WTC11 (cell line): Measurements from ENCODE around the gene RPL12. TPM values are rescaled to one million over a fixed set of nuclear protein-coding genes. Genes with fewer than 3 reads are reported as not detected.

Experiments
- CREM ChIP-seq: sonication (generic); formaldehyde crosslinking; IDR thresholded peaks from 2 replicates; pipeline ENCODE4 v1.8.1; 2022; ENCODE audit warnings: mild to moderate bottlenecking, missing genetic modification reagents, moderate library complexity
- ELF4 ChIP-seq: sonication (generic); formaldehyde crosslinking; IDR thresholded peaks from 2 replicates; pipeline ENCODE4 v1.8.1; 2022; ENCODE audit warnings: low read depth, mild to moderate bottlenecking, moderate library complexity, missing genetic modification reagents
- ESRRA ChIP-seq: sonication (generic); formaldehyde crosslinking; IDR thresholded peaks from 2 replicates; pipeline ENCODE4 v1.8.1; 2022; ENCODE audit warnings: mild to moderate bottlenecking, missing genetic modification reagents, borderline replicate concordance
- FOXK1 ChIP-seq: sonication (generic); formaldehyde crosslinking; IDR thresholded peaks from 2 replicates; pipeline ENCODE4 v1.8.0; 2022; ENCODE audit warnings: mild to moderate bottlenecking, moderate library complexity, missing genetic modification reagents
- KAT7 ChIP-seq: sonication (generic); formaldehyde crosslinking; IDR thresholded peaks from 2 replicates; pipeline ENCODE4 v1.8.1; 2023; ENCODE audit warnings: missing genetic modification reagents, mild to moderate bottlenecking, borderline replicate concordance
- MYBL2 ChIP-seq: sonication (generic); formaldehyde crosslinking; IDR thresholded peaks from 2 replicates; pipeline ENCODE4 v1.8.1; 2023; ENCODE audit warnings: mild to moderate bottlenecking, moderate library complexity, missing genetic modification reagents
- NFATC4 ChIP-seq: fragments of 250-450 bp; sonication (Bioruptor Pico); IDR thresholded peaks from 2 replicates; pipeline ENCODE4 v1.9.0; 2021; ENCODE audit warnings: mild to moderate bottlenecking
- NFYB ChIP-seq: sonication (generic); formaldehyde crosslinking; conservative IDR thresholded peaks from 2 replicates; pipeline ENCODE4 v1.8.0; 2022; ENCODE audit warnings: low read depth, missing genetic modification reagents
- NR3C1 ChIP-seq: sonication (generic); formaldehyde crosslinking; conservative IDR thresholded peaks from 2 replicates; pipeline ENCODE4 v1.8.1; 2023; ENCODE audit warnings: low read depth, mild to moderate bottlenecking, missing genetic modification reagents
- RELA ChIP-seq: sonication (generic); formaldehyde crosslinking; IDR thresholded peaks from 2 replicates; pipeline ENCODE4 v1.8.1; 2022; ENCODE audit warnings: missing genetic modification reagents, mild to moderate bottlenecking, borderline replicate concordance
- SP1 ChIP-seq: sonication (generic); formaldehyde crosslinking; conservative IDR thresholded peaks from 2 replicates; pipeline ENCODE4 v1.8.1; 2022; ENCODE audit warnings: missing genetic modification reagents
- TEAD1 ChIP-seq: sonication (generic); formaldehyde crosslinking; IDR thresholded peaks from 2 replicates; pipeline ENCODE4 v1.8.0; 2022; ENCODE audit warnings: mild to moderate bottlenecking, missing genetic modification reagents
- ZNF121 ChIP-seq: sonication (generic); formaldehyde crosslinking; IDR thresholded peaks from 2 replicates; pipeline ENCODE4 v1.8.0; 2023; ENCODE audit warnings: missing genetic modification reagents
- ZNF219 ChIP-seq: sonication (generic); formaldehyde crosslinking; IDR thresholded peaks from 2 replicates; pipeline ENCODE4 v1.8.0; 2023; ENCODE audit warnings: missing genetic modification reagents, mild to moderate bottlenecking, borderline replicate concordance
- ZNF232 ChIP-seq: sonication (generic); formaldehyde crosslinking; IDR thresholded peaks from 2 replicates; pipeline ENCODE4 v1.8.0; 2022; ENCODE audit warnings: mild to moderate bottlenecking, missing genetic modification reagents
- ZNF317 ChIP-seq: sonication (generic); formaldehyde crosslinking; IDR thresholded peaks from 2 replicates; pipeline ENCODE4 v1.8.1; 2023; ENCODE audit warnings: low read depth, mild to moderate bottlenecking, moderate library complexity, missing genetic modification reagents, borderline replicate concordance
- ZNF396 ChIP-seq: fragments of 250-450 bp; sonication (Bioruptor Pico); IDR thresholded peaks from 2 replicates; pipeline ENCODE4 v1.8.0; 2021; ENCODE audit warnings: mild to moderate bottlenecking, moderate library complexity, borderline replicate concordance
- ZNF671 ChIP-seq: fragments of 250-450 bp; sonication (Bioruptor Pico); IDR thresholded peaks from 2 replicates; pipeline ENCODE4 v1.8.0; 2021; ENCODE audit warnings: mild to moderate bottlenecking
- total RNA-seq: library from RNA; stranded (reverse); gene quantifications from 3 replicates; pipeline ENCODE4 v1.2.3, GENCODE V29; 2021
- TF ChIP-seq, protein P1 (sequence below): fragments of 250-450 bp; sonication (Bioruptor Pico); IDR thresholded peaks from 2 replicates; pipeline ENCODE4 v1.9.0; 2021; ENCODE audit warnings: mild to moderate bottlenecking, borderline replicate concordance
- TF ChIP-seq, protein P2 (sequence below): sonication (generic); formaldehyde crosslinking; IDR thresholded peaks from 2 replicates; pipeline ENCODE4 v1.8.0; 2023; ENCODE audit warnings: mild to moderate bottlenecking, missing genetic modification reagents
- TF ChIP-seq, protein P3 (sequence below): fragments of 250-450 bp; sonication (Bioruptor Pico); IDR thresholded peaks from 2 replicates; pipeline ENCODE4 v1.9.0; 2021; ENCODE audit warnings: mild to moderate bottlenecking
- TF ChIP-seq, protein P4 (sequence below): sonication (generic); formaldehyde crosslinking; IDR thresholded peaks from 2 replicates; pipeline ENCODE4 v1.8.1; 2022; ENCODE audit warnings: mild to moderate bottlenecking, moderate library complexity, missing genetic modification reagents
- TF ChIP-seq, protein P5 (sequence below): sonication (generic); formaldehyde crosslinking; IDR thresholded peaks from 2 replicates; pipeline ENCODE4 v1.8.1; 2023; ENCODE audit warnings: mild to moderate bottlenecking, missing genetic modification reagents
- TF ChIP-seq, protein P6 (sequence below): sonication (generic); formaldehyde crosslinking; IDR thresholded peaks from 2 replicates; pipeline ENCODE4 v1.8.1; 2022; ENCODE audit warnings: low read depth, missing genetic modification reagents, borderline replicate concordance
- TF ChIP-seq, protein P7 (sequence below): sonication (generic); formaldehyde crosslinking; conservative IDR thresholded peaks from 2 replicates; pipeline ENCODE4 v1.8.1; 2023; ENCODE audit warnings: mild to moderate bottlenecking, low read depth, missing genetic modification reagents, moderate library complexity

RPL12 gene
- total RNA-seq, 1 experiment from 2014 or later: 1,902 TPM

DNA sequence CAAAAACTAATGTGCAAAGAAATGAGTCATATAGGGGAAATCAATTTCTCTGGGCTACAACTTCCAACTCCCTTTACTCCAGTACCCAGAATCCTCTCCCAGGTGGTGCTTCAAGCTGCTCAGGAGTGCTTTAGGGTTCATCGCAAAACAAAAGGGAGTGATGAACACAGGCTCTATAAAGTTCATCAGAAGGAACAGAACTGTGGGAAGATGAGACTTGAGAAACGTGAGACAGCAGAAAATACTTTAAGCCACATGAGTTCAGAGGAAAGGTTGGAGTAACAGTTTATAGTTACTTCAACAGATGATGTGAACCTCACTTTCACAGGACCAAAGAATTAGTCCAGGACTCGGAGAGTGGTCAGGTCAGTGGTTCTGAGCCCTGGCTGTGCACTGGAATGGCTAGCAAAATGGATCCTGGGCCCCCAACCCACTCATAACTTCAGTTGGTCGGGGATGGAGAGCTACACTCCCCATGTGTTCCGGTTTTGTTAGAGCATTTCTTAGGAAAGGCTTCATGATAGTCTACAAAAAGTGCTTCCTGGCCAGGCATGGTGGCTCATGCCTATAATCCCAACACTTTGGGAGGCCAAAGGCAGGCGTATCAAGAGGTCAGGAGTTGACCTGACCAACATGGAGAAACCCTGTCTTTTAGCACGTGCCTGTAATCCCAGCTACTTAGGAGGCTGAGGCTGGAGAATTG is 4.3 kb downstream of the RPL12 start (continued):
- TF ChIP-seq ZNF232 (no peak), SP1 (CRISPR knock-in tag) (no peak), CREM (CRISPR knock-in tag) (no peak), NFYB (no peak), ZNF671 (CRISPR knock-in tag) (peak; percentile 18), ZNF317 (CRISPR knock-in tag) (0 out of 2 replicates have a peak, but pooled peaks have one; percentile 3), ESRRA (CRISPR knock-in tag) (no peak), KAT7 (CRISPR knock-in tag) (no peak), TEAD1 (CRISPR knock-in tag) (no peak), FOXK1 (CRISPR knock-in tag) (no peak), RELA (CRISPR knock-in tag) (no peak), NFATC4 (CRISPR knock-in tag) (peak; percentile 20), ZNF121 (CRISPR knock-in tag) (no peak), ELF4 (CRISPR knock-in tag) (no peak), ZNF219 (CRISPR knock-in tag) (no peak), MYBL2 (CRISPR knock-in tag) (no peak), ZNF396 (no peak), NR3C1 (CRISPR knock-in tag) (no peak)
- TF ChIP-seq, protein P1, sequence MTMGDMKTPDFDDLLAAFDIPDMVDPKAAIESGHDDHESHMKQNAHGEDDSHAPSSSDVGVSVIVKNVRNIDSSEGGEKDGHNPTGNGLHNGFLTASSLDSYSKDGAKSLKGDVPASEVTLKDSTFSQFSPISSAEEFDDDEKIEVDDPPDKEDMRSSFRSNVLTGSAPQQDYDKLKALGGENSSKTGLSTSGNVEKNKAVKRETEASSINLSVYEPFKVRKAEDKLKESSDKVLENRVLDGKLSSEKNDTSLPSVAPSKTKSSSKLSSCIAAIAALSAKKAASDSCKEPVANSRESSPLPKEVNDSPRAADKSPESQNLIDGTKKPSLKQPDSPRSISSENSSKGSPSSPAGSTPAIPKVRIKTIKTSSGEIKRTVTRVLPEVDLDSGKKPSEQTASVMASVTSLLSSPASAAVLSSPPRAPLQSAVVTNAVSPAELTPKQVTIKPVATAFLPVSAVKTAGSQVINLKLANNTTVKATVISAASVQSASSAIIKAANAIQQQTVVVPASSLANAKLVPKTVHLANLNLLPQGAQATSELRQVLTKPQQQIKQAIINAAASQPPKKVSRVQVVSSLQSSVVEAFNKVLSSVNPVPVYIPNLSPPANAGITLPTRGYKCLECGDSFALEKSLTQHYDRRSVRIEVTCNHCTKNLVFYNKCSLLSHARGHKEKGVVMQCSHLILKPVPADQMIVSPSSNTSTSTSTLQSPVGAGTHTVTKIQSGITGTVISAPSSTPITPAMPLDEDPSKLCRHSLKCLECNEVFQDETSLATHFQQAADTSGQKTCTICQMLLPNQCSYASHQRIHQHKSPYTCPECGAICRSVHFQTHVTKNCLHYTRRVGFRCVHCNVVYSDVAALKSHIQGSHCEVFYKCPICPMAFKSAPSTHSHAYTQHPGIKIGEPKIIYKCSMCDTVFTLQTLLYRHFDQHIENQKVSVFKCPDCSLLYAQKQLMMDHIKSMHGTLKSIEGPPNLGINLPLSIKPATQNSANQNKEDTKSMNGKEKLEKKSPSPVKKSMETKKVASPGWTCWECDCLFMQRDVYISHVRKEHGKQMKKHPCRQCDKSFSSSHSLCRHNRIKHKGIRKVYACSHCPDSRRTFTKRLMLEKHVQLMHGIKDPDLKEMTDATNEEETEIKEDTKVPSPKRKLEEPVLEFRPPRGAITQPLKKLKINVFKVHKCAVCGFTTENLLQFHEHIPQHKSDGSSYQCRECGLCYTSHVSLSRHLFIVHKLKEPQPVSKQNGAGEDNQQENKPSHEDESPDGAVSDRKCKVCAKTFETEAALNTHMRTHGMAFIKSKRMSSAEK (CRISPR knock-in tag): no peak
- TF ChIP-seq, protein P2, sequence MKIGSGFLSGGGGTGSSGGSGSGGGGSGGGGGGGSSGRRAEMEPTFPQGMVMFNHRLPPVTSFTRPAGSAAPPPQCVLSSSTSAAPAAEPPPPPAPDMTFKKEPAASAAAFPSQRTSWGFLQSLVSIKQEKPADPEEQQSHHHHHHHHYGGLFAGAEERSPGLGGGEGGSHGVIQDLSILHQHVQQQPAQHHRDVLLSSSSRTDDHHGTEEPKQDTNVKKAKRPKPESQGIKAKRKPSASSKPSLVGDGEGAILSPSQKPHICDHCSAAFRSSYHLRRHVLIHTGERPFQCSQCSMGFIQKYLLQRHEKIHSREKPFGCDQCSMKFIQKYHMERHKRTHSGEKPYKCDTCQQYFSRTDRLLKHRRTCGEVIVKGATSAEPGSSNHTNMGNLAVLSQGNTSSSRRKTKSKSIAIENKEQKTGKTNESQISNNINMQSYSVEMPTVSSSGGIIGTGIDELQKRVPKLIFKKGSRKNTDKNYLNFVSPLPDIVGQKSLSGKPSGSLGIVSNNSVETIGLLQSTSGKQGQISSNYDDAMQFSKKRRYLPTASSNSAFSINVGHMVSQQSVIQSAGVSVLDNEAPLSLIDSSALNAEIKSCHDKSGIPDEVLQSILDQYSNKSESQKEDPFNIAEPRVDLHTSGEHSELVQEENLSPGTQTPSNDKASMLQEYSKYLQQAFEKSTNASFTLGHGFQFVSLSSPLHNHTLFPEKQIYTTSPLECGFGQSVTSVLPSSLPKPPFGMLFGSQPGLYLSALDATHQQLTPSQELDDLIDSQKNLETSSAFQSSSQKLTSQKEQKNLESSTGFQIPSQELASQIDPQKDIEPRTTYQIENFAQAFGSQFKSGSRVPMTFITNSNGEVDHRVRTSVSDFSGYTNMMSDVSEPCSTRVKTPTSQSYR (CRISPR knock-in tag): no peak
- TF ChIP-seq, protein P3, sequence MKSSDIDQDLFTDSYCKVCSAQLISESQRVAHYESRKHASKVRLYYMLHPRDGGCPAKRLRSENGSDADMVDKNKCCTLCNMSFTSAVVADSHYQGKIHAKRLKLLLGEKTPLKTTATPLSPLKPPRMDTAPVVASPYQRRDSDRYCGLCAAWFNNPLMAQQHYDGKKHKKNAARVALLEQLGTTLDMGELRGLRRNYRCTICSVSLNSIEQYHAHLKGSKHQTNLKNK: peak; percentile 63; the same call in 1 of the 2 replicates
- TF ChIP-seq, protein P4, sequence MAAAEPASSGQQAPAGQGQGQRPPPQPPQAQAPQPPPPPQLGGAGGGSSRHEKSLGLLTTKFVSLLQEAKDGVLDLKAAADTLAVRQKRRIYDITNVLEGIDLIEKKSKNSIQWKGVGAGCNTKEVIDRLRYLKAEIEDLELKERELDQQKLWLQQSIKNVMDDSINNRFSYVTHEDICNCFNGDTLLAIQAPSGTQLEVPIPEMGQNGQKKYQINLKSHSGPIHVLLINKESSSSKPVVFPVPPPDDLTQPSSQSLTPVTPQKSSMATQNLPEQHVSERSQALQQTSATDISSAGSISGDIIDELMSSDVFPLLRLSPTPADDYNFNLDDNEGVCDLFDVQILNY (CRISPR knock-in tag): no peak
- TF ChIP-seq, protein P5, sequence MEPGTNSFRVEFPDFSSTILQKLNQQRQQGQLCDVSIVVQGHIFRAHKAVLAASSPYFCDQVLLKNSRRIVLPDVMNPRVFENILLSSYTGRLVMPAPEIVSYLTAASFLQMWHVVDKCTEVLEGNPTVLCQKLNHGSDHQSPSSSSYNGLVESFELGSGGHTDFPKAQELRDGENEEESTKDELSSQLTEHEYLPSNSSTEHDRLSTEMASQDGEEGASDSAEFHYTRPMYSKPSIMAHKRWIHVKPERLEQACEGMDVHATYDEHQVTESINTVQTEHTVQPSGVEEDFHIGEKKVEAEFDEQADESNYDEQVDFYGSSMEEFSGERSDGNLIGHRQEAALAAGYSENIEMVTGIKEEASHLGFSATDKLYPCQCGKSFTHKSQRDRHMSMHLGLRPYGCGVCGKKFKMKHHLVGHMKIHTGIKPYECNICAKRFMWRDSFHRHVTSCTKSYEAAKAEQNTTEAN: no peak
- TF ChIP-seq, protein P6, sequence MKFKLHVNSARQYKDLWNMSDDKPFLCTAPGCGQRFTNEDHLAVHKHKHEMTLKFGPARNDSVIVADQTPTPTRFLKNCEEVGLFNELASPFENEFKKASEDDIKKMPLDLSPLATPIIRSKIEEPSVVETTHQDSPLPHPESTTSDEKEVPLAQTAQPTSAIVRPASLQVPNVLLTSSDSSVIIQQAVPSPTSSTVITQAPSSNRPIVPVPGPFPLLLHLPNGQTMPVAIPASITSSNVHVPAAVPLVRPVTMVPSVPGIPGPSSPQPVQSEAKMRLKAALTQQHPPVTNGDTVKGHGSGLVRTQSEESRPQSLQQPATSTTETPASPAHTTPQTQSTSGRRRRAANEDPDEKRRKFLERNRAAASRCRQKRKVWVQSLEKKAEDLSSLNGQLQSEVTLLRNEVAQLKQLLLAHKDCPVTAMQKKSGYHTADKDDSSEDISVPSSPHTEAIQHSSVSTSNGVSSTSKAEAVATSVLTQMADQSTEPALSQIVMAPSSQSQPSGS (CRISPR knock-in tag): no peak
- TF ChIP-seq, protein P7, sequence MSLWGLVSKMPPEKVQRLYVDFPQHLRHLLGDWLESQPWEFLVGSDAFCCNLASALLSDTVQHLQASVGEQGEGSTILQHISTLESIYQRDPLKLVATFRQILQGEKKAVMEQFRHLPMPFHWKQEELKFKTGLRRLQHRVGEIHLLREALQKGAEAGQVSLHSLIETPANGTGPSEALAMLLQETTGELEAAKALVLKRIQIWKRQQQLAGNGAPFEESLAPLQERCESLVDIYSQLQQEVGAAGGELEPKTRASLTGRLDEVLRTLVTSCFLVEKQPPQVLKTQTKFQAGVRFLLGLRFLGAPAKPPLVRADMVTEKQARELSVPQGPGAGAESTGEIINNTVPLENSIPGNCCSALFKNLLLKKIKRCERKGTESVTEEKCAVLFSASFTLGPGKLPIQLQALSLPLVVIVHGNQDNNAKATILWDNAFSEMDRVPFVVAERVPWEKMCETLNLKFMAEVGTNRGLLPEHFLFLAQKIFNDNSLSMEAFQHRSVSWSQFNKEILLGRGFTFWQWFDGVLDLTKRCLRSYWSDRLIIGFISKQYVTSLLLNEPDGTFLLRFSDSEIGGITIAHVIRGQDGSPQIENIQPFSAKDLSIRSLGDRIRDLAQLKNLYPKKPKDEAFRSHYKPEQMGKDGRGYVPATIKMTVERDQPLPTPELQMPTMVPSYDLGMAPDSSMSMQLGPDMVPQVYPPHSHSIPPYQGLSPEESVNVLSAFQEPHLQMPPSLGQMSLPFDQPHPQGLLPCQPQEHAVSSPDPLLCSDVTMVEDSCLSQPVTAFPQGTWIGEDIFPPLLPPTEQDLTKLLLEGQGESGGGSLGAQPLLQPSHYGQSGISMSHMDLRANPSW: no peak
